Right ventricle myocardium superior (tissue), 1 donor: ENCODE measurements around the gene ATP8B1. TPM values are rescaled to one million over a fixed set of nuclear protein-coding genes. Genes with fewer than 3 reads are reported as not detected.

Experiments
- ATAC-seq: fragments of 200-7000 bp; cut with Tn5 transposase; one replicate; pipeline ENCODE4 v1.9.1; 2020; ENCODE audit warnings: mild to moderate bottlenecking; ENCODE audit not compliant: poor library complexity
- DNase-seq: peaks from one replicate; pipeline ENCODE4 v3.0.0-alpha.2; 2020
- intact Hi-C: fragments of 100-400 bp; cut with DNase I; formaldehyde crosslinking; loops from one replicate; pipeline ENCODE4 v1.11.2; 2022
- total RNA-seq: library from RNA; stranded (reverse); fragmentation: NEBNext Ultra II Directional; extraction: Animal tissue kit (Norgen Biotek cat#: 25700); gene quantifications from one replicate; pipeline ENCODE4 v1.2.1, GENCODE V29; 2021
- donor health status: DM: no; HTN: yes; CAD: no; lungs with severe emphysema.

The ATP8B1 gene
- total RNA-seq, 1 donor from 2014 or later: 5.9 TPM

- intact Hi-C loops: no loop called here
- ATAC-seq (no peak), DNase-seq (no peak)
These were observed 22.8 kb downstream of the ATP8B1 start for GRCh38 chr18:57780318-57780705.

- peak; percentile 79 for ATAC-seq
- intact Hi-C loops: no loop called here
- DNase-seq: no peak
These were observed 26.3 kb downstream of the ATP8B1 start for GRCh38 chr18:57776767-57777166.

- ATAC-seq: no peak
- no peak for DNase-seq
- intact Hi-C loops: no loop called here
These were observed 26.8 kb downstream of the ATP8B1 start for GRCh38 chr18:57776354-57776753.

- intact Hi-C loops: no loop called here
- ATAC-seq: no peak
- DNase-seq: no peak
These were observed 27.2 kb downstream of the ATP8B1 start for GRCh38 chr18:57775937-57776336.

GRCh38 chr18:57772387-57772799, 30.7 kb downstream of the ATP8B1 start:
- ATAC-seq: no peak
- no peak for DNase-seq
- intact Hi-C loops: no loop called here

- ATAC-seq (no peak), DNase-seq (no peak)
- intact Hi-C loops: no loop called here
These were observed 31.5 kb downstream of the ATP8B1 start for GRCh38 chr18:57771626-57772025.

GRCh38 chr18:57771193-57771592, 31.9 kb downstream of the ATP8B1 start:
- intact Hi-C loops: no loop called here
- ATAC-seq (peak; percentile 40), DNase-seq (no peak)

- ATAC-seq: peak; percentile 80
- DNase-seq: no peak
- intact Hi-C loops: no loop called here
These were observed 34.4 kb downstream of the ATP8B1 start for GRCh38 chr18:57768537-57769326.

- no peak for ATAC-seq
- DNase-seq: no peak
- intact Hi-C loops: no loop called here
These were observed 35.7 kb downstream of the ATP8B1 start for GRCh38 chr18:57767259-57768050.

- intact Hi-C loops: no loop called here
- DNase-seq (no peak), ATAC-seq (no peak)
These were observed 38.1 kb downstream of the ATP8B1 start for GRCh38 chr18:57764995-57765394.

GRCh38 chr18:57764087-57764486, 39.0 kb downstream of the ATP8B1 start:
- ATAC-seq: no peak
- DNase-seq: no peak
- intact Hi-C loops: no loop called here

GRCh38 chr18:57762686-57763085, 40.4 kb downstream of the ATP8B1 start:
- intact Hi-C loops: no loop called here
- no peak for ATAC-seq
- no peak for DNase-seq

GRCh38 chr18:57759650-57760049, 43.5 kb downstream of the ATP8B1 start:
- no peak for DNase-seq
- intact Hi-C loops: no loop called here
- no peak for ATAC-seq

GRCh38 chr18:57755473-57756067, 47.5 kb downstream of the ATP8B1 start:
- no peak for DNase-seq
- ATAC-seq: no peak
- intact Hi-C loops: no loop called here

- intact Hi-C loops: no loop called here
- no peak for ATAC-seq
These were observed 48.4 kb downstream of the ATP8B1 start for GRCh38 chr18:57754577-57755338.

GRCh38 chr18:57753063-57753462, 50.1 kb downstream of the ATP8B1 start:
- intact Hi-C loops: no loop called here
- ATAC-seq (no peak), DNase-seq (no peak)

More at GRCh38 chr18:57754577-57755338, 48.4 kb downstream of the ATP8B1 start:
- no peak for DNase-seq

- DNase-seq (no peak), ATAC-seq (no peak)
- intact Hi-C loops: no loop called here
These were observed 53.5 kb downstream of the ATP8B1 start for GRCh38 chr18:57749604-57749970.

- ATAC-seq (no peak), DNase-seq (no peak)
- intact Hi-C loops: no loop called here
These were observed 54.1 kb downstream of the ATP8B1 start for GRCh38 chr18:57748770-57749603.
